NCI-H345 treated with DMSO at 0.1 percent for 48 hours (cell line): ENCODE results near the gene FBXO10.

Source experiments
- DNase-seq: peaks from one replicate; lab custom pipeline; 2025; ENCODE audit not compliant: unreplicated experiment; lab: John Stamatoyannopoulos, UW

Gene FBXO10

DNA sequence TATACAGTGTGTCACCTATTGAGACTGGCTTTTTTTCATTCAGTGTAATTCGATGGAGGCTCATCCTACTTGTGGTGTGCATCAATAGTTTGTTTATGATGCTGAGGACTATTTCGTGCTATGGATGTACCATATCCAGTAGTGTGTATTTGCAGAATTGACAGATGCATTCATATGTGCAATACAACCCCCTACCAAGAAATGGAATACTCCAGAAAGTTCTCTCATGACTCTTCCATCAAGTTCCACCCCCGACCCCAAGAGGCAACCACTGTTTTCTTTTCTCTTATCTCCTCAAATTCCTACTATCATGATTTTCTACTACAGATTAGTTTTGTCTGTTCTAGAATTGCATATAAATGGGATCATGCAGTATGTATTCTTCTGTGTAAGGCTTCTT is 21.9 kb downstream of the FBXO10 start:
- no peak for DNase-seq

DNA sequence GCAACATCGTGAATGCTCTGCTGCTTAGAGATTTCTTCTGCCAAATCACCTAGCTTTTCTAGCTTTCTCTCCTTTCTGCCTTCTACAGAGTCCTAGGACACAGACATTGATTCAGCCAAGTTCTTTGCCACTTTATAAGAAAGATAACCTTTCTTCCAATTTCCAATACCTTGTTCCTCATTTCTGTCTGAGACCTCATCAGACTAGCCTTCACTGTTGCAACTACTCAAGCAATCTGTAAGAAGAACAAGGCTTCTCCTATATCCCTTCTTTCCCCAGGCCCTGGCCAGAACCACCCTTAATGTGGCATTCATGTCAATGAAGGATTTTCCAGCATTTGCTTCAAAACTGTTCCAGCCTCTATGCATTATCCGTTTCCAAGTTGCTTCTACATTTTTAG is 24.3 kb downstream of the FBXO10 start:
- DNase-seq, result no peak

DNA sequence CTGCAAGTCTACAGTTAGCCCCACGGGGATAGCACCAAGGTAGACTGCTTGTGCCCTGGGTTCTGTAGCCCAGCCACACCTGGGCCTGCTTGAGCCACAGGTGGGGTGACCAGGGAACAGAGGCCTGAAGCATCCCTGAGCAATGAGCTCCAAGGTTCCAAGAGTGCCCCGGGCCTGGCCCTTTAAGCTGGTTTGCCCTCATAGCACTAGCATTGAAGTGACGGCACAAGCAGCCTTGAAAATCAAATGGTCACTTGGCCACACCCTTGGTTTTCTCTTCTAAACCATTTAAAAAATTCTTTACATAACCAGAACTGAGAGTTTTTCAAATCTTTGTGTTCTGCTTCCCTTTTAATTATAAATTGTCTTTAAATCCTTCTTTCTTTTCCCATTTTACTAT is 24.7 kb downstream of the FBXO10 start:
- no peak for DNase-seq

DNA sequence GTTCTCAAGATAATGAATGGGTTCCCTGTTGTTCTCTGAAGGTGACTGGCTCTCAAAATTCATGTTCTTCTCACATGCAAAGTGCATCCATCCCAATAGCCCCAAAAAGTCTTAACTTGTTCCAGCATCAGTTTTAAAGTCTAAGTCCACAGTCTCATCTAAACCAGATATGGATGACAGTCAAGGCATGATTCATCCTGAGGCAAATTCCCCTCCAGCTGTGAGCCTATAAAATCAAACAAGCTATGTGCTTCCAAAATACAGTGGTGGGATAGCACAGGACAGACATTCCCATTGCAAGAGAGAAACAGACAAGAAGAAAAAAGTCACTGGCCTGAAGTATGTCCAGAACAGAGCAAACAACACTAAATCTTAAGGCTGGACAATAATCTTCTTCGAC is 25.4 kb downstream of the FBXO10 start:
- DNase-seq, result no peak

DNA sequence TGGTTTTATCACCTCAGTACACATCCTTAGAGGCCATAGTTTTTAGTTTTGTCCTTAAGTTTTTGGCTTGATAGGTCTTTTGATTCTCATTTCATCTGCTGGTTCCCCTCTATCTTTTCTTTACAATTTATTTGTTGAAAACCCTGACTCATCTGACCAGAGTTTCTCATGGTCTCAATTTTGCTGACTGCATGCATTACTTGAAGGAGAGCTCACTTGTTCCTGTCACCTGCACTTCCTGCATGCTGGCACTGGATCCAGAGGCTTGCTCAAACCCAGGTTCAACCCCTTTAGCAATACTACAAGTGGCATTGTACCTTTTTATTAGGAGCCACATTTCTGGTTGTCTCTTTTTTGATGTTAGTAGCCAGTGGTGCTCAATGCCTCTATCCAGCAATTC is 26.7 kb downstream of the FBXO10 start:
- DNase-seq, result no peak

DNA sequence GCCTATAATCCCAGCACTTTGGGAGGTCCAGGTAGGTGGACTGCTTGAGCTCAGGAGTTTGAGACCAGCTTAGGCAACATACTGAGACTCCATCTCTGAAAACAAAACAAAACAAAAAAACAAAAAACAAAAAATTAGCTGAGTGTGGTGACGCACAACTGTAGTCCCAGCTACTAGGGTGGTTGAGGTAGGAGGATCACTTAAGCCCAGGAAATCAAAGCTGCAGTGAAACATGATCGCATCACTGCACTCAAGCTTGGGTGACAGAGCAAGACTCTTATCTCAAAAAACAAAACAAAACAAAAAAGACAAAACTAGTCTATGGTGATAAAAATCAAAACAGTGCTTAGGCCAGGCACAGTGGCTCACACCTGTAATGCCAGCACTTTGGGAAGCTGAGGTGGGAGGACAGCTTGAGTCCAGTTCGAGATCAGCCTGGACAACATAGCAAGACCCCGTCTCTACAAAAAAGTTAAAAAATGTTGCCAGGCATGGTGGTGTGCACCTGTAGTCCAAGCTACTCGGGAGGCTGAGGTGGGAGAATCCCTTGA is 28.8 kb downstream of the FBXO10 start:
- DNase-seq, result no peak

DNA sequence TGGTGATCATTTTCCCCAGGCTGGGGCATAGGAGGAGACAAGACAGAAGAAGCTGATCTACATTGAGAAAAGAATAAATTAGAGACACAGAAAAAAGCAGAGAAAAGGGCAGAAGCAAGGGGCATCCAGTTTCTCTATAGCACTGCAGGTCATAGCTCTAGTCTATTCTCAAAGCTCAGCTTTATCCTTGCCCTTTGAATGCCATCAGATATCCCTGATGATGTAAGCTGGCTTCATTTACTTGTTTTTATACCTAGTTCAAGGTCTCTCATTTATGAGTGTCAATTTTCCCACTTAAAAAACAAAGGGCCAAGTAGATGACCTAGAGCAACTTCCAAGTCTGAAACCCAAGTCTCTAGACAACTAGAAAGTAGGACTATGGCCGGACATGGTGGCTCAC is 32.7 kb downstream of the FBXO10 start:
- no peak for DNase-seq

DNA sequence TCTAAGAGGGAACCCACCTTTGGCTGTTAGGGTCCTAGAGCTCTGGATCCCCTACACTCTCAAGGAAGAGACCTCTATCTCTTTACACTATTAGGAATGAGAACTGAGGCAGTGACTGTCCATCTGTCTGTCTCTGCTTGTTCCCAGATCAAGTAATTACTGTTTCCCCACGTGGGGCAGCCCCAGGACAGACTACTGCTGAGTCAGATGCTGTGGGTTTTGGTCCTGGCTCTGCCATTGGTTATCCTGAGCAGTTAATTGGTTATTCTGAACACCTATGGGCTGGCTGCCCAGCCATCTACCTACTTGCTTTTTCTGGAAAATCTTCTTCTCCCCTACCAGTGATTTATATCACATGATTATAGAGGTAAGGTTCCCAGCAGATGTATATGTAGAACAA is 33.3 kb downstream of the FBXO10 start:
- no peak for DNase-seq

DNA sequence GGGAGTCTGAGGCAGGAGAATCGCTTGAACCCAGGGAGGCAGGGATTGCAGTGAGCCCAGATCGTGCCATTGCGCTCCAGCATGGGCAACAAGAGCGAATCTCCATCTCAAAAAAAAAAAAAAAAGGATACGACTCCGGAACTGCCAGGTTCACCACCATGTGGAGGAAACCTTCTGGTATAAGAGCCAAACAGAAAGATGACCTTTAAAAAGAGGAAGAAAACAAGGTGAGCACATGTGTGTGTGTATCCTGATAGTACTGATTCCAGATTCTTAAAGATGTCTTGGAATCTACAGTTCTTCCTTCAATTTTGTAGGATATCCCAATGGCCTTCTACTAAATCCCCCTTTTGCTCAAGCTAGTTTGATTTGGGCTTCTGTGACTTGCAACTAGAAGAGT is 33.7 kb downstream of the FBXO10 start:
- DNase-seq, result no peak

DNA sequence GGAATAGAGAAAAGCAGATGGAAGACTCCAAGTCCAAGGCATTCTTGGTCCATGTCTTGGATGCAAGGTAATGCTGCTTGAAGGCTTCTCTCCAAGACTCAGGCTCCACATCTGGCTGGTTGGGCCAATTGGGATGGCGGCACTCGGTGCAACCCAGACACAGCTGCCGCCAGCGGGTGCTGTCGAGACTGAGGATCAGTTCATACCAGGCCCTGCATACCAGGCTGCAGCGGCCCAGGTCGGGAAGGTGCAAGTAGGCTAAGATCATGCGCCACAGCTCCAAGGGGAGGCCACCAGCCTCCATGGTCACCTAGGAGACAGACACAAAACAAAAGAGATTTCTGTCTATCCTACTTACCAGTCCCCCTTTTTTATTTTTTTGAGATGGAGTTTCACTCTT is 34.7 kb downstream of the FBXO10 start:
- DNase-seq, result no peak

DNA sequence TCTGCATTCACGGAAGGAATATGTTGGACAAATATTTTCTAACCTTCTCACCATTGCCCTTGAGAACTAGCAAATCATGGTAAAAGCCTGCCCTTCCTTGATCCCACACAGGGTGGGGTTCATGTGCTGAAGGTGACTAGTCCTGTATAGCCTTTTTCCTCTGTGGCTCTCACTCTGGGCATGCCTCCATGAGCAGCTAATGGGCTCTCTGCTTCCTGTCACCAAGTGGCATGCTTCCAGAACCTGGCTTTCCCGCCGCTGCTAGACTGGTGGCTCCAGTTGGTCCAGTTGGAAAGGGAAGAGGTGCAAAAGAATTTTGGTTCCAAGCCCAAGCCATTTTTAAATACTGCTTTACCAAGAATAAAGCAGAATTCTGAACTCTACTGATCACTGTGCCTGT is 35.5 kb downstream of the FBXO10 start:
- DNase-seq, result no peak

DNA sequence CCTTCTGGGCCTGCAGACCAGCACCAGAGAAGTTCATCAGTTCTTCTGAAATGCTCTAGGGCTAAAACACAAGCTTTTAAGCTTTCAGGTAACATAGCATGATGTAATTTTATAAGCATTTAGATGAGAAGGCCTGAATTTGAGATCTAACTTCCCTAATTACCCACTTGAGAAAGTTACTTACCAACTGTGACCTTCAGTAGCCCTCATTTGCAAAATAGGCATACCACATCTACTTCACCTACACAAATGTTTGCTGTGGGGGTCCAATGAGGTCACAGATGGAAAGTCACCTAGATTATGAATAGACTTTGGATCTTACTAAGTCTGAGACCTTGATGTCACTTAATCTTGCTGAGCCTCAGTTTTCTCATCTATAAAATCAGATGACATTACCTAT is 36.5 kb downstream of the FBXO10 start:
- DNase-seq, result no peak

DNA sequence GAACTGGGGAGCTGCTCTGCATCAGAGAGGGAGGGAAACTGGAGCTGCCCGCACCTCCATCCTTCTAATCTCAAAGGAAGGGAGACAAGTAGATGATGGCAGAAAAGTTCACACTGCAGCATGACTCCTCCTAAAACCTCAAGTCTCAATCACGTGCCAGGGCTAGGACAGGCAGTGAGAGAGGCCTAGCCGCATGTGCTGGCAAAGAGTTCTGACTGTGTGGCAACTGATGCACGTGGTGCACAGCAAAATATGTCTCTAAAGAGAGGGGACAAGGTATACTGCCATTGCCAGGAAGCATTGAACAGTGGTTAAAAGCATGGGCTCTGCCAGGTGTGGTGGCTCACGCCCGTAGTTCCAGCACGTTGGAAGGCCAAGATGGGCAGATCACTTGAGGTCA is 38.1 kb downstream of the FBXO10 start:
- no peak for DNase-seq

DNA sequence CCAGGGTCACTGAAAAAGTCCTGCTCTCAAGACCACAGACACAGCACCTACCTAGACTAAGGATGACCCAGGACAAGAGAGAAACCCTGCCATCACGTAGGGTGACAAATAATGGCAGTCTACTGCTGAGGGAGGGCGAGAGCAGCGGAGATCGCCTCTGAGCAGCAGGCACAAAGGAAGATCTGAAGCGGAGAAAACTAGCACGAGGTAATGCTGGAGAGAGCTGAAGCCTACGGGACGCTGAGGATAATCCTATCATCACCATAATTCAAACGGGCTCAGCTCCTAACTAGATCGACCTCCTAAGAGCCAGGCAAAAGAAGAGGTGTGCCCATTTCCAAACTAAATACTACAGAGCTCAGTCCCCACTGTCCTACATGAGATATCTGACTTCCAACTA is 41.3 kb downstream of the FBXO10 start:
- no peak for DNase-seq

DNA sequence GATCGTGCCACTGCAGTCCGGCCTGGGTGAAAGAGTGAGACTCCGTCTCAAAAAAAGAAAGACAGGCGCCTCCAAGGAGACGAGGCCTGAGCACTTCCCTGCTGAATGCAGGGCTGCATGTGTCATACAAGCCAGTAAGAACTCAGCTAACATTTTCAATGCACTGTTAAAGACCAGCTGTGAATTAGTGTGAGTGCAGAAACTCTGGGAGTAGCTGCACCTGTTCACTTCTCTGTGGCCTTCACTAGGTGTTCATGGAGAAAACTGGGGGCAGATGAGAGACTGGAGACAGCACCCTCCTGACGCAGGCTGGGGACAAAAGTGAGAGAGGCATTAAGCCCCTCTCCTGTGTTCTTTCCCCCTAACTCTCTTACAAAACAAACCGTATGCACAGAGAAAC is 41.8 kb downstream of the FBXO10 start:
- no peak for DNase-seq

DNA sequence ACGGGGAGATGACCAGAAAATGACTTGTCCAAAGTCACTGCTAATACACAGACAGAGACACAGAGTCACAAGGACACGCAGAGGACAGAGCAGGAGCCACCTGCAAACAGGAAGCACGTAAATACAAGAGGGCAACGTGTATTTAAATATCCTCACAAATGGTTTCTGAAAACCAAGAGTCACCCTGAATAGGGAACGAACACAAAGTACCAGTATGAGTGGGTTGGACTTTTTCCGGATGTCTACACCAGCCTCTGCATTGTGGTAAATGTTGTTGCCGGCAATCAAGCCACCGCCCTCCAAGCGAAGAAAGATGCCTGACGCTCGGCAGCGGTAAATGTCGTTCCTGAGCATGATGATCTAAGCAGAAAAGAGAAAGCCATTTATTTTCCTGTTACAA is 44.5 kb downstream of the FBXO10 start:
- no peak for DNase-seq

DNA sequence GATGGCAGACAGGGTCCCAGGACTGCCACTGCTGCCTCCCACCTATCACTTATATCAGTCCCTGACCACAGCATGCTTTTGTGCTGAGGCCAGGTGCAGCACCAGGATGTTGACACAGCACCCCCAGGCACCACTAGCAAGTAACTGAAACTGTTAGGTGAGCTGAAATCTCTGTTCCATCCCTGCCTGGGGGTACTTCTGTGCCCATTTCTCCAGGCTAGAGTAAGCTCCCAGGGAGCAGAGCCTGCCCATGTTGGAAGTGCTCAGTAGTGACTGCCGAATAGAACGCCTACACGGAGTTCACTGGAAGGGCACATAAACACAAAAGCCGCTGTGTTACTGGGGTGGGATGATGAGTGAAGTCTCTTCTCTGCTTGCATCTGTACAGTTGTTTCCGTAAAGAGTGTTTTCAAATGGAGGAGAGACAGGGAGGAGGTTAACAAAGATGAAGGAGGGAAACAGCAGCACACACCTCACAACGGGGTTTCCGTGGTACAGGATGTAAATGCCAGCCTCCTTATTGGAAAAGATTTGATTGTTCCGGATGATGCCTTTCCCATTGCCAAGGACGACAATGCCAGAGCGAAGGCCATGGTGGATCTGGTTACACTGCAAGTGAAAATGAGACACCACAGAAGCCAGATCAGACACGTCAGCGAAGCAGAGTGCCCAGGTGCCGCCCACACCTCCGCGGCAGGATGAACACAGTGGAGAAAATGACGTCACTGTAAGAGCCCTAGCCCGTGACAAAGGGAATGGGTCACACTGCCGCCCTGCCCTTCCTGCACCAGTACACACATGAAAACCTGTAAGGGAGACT is 47.3 kb downstream of the FBXO10 start:
- no peak for DNase-seq

DNA sequence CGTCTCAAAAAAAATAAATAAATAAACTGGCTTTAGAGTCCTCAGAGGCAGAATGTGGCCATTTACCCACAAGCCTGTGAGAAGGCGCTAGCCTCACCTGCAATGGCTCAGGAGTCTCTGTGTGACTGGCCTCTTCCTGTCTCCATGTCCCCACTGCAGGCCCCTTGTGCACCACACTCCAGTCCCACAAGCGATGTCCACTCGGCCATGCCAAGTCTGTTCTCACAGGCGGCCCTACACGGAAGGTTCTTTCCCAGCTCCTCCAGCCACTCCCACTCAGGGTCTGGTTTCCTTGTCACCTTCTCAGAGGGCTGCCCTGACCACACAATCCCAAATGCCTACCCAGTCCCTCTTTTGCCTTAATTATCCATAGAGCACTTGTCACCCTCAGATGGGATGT is 52.3 kb downstream of the FBXO10 start:
- DNase-seq, result no peak

DNA sequence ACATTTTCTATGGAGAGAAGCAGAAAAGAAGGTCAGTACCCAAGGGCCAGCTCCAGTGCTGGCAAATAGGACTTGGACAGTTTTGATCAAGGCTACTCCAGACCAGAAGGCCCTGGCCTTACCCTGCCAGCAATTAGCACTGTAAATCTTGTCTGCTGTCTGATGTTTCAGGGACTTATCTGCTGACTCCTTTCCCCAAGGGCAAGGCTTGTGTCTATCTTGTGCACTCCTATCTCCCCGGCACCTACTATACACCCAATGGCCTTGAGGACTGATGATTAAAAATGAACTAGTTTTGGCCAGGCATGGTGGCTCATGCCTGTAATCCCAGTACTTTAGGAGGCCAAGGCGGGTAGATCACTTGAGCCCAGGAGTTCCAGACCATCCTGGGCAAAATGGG is 53.2 kb downstream of the FBXO10 start:
- DNase-seq, result no peak

DNA sequence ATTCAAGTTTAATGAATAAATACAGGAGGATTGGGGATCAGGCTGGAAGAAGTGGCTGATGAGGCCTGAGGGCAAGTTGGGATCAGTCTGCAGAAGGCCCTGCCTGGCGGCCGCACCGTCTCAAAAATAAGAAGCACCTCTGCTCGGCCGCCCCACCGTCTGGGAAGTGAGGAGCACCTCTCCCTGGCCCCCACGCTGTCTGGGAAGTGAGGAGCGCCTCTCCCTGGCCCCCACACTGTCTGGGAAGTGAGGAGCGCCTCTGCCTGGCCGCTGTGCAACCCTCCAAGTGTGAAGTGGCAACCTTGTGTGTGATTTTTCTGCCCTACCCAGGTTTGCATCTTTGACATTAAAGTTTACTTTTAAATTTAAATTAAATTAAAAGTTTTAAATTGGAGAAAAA is 55.1 kb downstream of the FBXO10 start:
- no peak for DNase-seq

DNA sequence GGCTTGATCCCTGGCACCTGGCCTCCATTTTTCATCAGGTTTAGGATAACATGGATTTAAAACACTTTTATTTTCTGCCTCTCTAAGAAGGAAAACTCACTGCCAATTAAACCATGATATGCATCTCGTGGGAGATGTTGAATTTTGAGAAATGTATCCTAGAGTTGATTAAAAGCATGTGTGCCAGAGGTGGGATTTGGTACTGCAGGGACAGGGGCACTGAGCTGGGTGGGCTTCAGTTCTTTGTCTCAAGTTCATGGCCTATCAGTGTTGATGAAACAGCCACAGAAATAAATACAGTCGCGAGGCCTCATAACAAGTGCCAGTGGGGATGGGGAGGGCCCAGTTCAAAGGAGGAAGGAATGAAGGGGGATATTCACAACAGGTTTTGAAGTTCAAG is 55.5 kb downstream of the FBXO10 start:
- no peak for DNase-seq

DNA sequence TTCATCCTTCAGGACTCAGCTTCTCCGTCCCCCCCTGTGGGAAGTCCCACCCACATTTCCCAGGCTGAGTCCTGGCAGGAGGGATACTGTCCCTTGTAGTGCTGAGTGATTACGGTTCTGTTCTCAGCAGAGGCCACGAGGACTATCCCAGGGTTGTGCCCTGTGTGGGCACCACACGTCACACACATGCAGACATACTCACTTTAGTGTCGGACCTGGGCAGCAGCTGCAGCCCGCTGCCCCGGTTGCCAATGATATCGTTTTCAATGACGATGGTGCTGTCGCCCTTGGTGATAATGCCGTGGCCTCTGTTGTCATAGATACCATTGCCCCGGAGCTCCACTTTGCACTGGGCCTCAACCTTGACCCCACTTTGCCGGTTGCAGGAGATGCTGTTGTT is 58.3 kb downstream of the FBXO10 start:
- no peak for DNase-seq

DNA sequence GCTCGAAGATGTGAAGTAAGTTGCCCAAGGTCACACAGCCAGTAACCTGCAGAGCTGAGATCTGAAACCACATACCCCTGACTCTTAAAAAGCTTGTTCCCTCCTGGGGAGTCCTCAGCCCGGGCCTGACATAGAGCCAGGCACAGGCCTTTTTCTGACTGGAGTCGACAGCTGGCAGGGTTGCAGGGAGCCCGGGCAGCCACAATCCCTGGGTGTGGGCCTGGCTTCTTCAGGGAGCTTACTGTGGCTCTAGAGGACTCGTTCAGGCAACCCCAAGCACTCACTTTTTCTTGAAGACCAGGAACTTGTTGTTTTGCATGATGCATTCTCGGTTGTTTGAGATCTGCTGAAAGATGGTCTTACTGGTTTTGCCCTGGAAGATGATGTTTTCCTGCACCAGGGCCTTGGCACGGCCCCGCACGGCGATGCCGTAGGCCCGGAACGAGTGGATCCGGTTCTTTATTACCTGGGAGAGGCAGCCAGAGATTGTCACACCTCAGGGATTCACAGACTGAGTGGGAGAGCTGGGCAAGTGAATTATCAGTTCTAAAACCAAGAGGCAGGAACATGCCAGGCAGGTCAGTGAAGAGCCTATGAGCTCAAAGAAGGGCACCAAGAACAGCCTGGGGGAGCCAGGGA is 60.4 kb downstream of the FBXO10 start:
- DNase-seq, result no peak
